H1 (cell line): ENCODE measurements around the gene IQCC. TPM values are rescaled to one million over a fixed set of nuclear protein-coding genes. Genes with fewer than 3 reads are reported as not detected.

ENCODE experiments used
- ASH2L ChIP-seq: fragments of 200-600, 300-600 bp; sonication (generic); IDR thresholded peaks from one replicate; pipeline ENCODE4 v1.7.1; 2017; ENCODE audit warnings: low read length
- BCL11A ChIP-seq, 2 experiments: IDR thresholded peaks; one replicate each; pipeline ENCODE4 v1.6.1; 2011; ENCODE audit warnings: low read depth in 2 of 2, low read length in 2 of 2, mild to moderate bottlenecking in 2 of 2
- RAD21 ChIP-seq, 2 experiments: IDR thresholded peaks in 1 of 2; conservative IDR thresholded peaks in 1 of 2; 2 replicates each; pipeline ENCODE4 v1.6.1; 2011; ENCODE audit warnings: low read depth in 2 of 2, low read length in 2 of 2, improper control_type of control experiment in 1 of 2, inconsistent platforms in 1 of 2, mild to moderate bottlenecking in 1 of 2, moderate library complexity in 1 of 2
- TAF1 ChIP-seq: IDR thresholded peaks from 2 replicates; pipeline ENCODE4 v1.6.1; 2011; ENCODE audit warnings: mild to moderate bottlenecking, low read depth, low read length
- polyA plus RNA-seq, 7 experiments: library from polyadenylated mRNA; depleted of rRNA in 3 of 7; stranded (reverse) in 5 of 7; unstranded in 2 of 7; fragments of >200 nt in 5 of 7; fragments of 200-250 nt in 2 of 7; gene quantifications; 1 replicate in 5 of 7; 2 replicates in 1 of 7; 4 replicates in 1 of 7; pipeline versions ENCODE4 v1.2.1 to v1.2.3, GENCODE V29; 2011 to 2013; ENCODE audit warnings: missing spikeins in 2 of 7, mixed read lengths in 2 of 7
- total RNA-seq: library from RNA; stranded (reverse); fragmentation: NEBNext Ultra II Directional; extraction: Animal tissue kit (Norgen Biotek cat#: 25700); gene quantifications from 2 replicates; pipeline ENCODE4 v1.2.1, GENCODE V29; 2021

IQCC gene
- total and polyA plus RNA-seq, 2 of the 8 experiments (the other 6 are each of a cell fraction or from before 2014, with no cell fraction given) = 2.5 to 4.2 TPM

DNA sequence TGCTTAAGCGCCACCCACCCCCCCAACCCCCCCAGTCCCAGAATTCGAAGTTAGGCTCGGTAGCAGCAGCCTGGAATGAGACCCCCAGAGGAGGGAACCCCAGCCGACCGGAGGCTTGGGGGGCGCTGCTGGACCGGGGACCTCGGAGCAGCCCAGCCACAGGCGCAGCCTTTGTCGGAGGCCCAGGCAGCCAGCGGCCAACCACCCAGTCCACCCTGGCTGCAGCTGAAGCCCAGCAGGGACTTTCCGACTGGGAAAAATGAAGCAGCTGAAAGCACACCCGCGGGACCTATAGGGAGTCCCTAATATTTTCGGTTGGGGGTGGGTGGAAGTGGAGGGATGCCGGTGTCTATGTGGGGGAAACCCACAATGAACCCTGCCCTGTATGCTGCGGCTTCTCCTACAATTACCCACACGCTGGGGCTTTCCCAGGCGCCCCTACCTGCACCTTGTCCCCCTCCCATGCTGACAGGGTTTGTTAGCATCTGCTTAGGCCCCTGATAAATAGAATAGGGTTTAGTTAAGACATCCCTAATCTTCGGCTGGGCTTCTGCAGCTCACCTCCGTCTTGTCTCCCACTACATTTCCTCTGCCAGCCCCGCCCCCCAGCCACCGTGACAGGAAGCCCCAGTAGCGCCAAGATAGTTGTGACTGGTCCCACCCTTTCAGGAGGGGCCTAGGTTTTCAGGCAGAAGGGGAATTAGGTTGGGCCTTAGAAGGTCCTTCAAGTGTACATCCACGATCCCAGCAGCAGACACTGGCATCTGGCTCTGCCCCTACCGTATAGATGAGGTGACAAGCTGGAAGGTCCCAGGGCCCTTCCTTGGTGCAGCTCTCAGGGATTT, 4.2 kb upstream of the IQCC start (continued):
- TF ChIP-seq ASH2L (peak; percentile 9), TAF1 (no peak), RAD21 (IDR thresholded peaks at IDR 0.05 in 1 of 2, conservative IDR thresholded peaks at IDR 0.05 in 1 of 2; ENCODE audit: low read depth in 2 of 2, low read length in 2 of 2) (peak; percentile 17 to 32; a peak in 2 of 4 replicates), BCL11A (IDR thresholded peaks at IDR 0.05; ENCODE audit: low read depth in 2 of 2, low read length in 2 of 2) (no peak)
- TF ChIP-seq, all 59 proteins: peak for 3
